ENCODE data around the gene LONP1. TPM values are rescaled to one million over a fixed set of nuclear protein-coding genes. Genes with fewer than 3 reads are reported as not detected.
"Not testable (repeated sequence)": the region's sequence is repeated elsewhere in the genome, so short reads cannot be mapped to it uniquely, and the experiment has no call there.

LONP1 gene
- total RNA-seq, 1 donor from 2014 or later: 30.7 TPM

DNA sequence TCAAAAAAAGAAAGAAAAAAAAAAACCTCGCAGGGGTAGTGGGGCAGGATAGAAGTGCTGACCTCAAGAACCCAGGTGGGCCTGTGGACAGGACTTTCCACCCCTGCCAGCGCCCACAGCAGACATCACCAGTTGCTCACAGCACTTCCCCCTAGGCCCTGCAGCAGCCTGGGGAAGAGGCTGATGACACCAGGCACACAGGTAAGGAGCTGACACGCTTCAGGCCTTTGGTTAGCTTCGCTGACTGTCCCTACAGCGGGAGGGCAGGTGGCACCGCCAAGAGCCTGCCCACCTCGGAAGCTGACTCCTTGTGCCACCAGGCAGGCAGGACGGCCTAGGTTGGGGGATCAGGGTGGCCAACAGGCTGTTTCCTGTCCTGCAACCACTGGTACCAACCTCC is 8.9 kb downstream of the LONP1 start:
- DNase-seq: no peak

DNA sequence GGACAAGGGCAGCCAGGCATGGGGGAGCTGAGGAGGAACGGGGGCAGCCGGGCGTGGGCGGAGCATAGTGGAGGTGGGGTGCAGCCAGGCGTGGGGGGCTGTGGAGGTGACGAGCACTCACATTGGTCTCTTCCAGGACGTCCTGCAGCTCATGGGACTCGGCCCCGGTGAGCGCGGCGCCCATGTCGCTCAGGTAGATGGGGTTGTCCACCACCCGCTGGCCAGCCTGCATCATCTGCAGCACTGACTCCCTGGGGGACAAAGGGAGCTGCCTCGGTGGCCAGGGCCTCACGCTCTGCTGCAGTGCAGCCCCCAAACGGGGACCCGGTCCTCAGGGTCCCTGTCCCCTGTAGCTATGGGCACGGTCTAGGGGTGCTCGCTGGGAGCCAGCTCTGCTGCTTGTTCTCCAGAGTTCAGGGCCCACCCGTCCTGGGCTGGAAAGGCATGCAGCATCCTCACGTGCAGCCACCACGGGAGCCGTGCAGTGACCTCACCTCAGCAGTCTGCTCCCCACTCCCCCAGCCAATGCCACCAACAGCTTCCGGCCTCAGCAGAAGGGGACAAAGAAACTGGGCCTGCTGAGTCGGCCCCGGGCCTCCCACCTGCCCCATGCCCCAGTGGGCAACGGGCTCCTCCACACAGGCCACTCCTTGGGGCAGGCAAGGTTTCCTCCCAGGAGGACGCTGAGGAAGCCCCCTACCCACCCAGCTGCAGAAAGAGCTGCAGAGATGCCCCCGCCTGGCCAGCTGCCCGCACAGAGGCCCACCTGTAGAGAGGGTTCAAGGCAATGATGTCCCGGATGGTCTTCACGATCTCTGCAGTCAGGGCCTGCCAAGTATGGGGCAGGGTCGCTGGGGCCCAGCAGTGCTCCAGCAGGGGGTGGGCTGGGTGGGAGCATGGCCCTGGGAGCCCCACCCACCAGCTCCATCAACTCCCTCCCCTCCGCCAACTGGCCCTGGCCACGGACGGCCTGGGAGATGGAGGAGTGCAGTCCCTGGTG is 12.1 kb downstream of the LONP1 start:
- DNase-seq: no peak

DNA sequence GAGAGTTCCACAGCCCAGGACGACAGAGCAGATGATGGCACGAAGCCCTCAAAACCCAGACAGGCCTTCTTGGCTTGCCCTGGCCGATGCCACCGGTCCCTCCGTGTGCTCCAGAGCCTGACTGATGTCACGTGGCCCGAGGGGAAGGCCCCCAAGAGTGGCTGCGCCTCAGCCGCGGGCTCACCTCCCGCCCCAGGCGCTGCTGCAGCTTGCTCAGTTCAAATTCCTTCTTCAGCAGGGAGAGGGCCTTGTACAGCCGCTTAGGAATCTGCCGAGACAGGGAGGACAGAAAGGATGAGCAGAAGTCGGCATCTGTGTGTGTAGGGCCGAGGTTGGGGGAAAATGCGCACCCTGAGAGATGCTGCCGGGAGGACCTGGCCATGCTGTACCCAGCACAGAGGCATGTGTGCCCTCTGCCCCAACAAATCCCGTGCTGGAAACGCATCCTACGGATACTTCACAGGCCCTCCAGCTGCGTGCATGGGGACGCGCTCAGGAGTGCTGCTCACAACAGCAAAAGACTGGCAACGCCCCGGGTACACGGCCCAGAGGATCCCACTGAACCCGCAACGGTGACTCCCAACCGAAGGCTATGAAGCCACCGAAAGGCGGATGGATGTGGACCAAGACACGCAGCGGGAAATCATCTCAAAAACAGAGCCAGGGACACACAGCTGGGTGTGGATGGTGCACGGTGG is 12.9 kb downstream of the LONP1 start:
- DNase-seq: no peak

DNA sequence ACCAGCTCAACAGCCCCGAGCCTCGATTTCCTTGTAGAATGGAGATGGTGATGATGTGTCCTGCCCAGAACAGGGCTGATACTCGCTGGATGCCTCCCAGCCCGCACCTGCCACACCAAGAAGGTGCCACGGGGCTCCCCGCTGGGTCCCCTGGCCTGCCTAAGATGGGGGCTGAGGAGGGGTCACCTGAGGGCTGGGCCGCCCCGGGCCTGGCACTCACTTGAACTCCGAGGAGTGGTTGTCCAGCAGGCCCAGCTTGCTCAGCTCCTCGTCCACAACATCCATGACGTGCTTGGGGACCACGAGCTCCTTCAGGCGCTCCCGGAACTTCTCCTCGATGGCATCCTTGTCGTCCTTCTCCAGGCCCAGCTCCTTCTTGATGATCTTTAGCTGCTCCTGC is 14.4 kb downstream of the LONP1 start:
- DNase-seq: no peak

DNA sequence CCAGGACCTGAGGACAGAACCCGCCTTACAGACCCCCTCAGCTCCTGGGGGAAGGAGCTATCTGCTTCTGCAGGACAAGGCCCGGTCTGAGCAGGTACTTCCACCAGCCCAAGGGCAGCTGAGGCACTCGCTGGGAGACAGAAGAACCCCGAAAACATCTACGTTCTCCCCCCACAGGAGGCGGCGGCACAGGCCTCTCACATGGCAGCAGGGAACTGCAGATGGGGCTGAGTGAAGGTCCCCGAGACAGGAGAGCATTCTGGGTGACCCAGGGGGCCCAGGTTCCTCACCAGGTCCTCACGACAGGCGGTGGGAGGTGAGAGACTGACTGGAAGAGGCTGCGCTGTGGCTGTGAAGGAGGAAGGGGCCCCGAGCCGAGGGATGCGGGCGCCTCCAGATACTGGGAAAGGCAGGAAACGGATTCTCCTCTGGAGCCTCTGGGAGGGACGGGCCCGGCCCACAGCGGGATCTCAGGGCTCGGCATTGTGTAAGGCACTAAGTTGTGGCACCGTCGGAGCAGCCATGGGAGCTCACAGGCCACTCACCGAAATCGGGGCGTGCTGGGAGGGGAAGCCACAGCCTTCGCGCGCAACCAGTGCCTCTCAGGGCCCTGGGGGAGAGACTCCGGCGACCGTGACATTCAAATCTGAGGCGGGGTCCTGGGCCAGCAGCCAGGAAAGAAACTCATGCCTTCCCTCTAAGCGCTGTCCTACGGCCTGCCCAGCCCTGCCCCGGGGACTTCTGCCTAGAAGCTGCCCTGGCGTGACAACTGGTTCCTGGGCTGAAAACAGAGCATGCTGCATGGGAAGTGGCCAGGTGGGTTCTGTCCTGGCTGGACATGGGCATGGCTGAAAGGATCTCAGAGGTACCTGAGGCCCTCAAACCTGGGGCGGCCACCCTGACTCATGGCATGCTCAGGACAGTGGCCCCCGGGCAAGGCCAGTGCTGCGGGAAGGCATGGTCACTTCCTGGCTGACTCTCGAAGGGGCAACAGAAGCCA is 15.8 kb downstream of the LONP1 start:
- DNase-seq: no peak

DNA sequence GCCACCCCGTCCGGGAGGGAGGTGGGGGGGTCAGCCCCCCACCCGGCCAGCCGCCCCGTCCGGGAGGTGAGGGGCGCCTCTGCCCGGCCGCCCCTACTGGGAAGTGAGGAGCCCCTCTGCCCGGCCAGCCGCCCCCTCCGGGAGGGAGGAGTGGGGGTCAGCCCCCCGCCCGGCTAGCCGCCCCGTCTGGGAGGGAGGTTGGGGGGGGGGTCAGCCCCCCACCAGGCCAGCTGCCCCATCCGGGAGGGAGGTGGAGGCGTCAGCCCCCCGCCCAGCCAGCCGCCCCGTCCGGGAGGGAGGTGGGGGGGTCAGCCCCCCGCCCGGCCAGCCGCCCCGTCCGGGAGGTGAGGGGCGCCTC is 17.9 kb downstream of the LONP1 start:
- not testable (repeated sequence) for DNase-seq

DNA sequence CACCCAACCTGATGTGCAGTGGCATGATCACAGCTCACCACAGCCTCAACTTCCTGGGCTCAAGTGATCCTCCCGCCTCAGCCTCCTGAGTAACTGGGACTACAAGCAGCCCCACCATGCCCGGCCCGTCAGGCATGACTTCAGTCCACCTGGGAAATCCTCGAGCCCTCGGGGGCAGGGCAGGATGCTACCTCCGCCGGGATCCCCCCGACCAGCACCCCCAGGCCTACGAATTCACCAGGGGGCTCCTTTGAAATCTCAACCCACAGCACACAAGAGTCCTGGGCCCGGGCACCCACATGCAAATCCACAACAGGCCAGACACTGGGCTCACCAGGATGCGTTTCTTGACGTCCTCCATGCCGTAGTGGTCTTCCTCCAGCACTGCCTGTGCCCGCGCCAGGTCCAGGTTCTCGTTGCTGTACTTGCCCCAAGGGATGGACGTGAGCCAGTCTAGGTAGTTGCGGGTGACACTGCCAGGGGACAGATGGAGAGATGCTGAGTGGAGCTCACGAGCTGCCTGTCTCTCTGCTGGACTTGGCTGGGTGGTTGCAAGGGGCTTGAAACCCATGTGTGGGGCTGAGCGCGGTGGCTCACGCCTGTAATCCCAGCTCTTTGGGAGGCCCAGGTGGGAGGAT is 19.4 kb downstream of the LONP1 start:
- DNase-seq: no peak

DNA sequence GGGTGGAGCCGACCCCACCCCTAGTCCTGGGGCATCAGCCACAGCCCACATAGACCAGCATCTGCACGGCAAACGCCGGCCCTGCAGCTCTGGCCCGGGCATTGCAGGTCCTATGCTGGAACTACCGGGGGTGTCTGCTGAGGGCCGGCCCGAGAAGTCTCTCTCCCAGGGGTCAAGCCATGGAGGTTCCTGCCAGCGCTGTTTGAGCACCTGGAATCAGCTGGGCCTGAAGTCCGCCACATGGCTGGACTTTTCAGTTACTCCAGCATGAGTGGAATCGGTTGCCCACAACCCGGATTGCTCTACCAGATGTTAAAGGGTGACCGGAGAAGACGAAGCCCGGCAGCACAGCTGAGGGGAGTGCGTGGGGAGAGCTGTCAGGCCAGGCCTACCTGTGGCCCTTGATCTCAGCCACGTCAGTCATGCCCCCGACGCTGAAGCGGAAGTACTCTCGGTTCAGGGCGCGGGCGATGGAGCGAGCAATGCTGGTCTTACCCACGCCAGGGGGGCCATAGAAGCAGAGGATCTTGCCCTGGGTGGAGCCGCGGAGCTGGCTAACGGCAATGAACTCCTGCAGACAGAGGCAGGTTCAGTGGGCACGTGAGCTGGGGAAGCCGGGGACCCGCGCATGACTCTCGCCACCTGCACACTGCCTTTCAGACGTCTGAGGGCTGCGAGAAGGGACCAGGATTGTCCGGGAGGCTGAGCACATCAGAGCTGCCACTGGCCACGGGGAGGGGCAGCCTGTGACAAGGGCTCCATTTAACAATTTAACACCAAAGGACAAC is 21.1 kb downstream of the LONP1 start:
- DNase-seq: no peak

DNA sequence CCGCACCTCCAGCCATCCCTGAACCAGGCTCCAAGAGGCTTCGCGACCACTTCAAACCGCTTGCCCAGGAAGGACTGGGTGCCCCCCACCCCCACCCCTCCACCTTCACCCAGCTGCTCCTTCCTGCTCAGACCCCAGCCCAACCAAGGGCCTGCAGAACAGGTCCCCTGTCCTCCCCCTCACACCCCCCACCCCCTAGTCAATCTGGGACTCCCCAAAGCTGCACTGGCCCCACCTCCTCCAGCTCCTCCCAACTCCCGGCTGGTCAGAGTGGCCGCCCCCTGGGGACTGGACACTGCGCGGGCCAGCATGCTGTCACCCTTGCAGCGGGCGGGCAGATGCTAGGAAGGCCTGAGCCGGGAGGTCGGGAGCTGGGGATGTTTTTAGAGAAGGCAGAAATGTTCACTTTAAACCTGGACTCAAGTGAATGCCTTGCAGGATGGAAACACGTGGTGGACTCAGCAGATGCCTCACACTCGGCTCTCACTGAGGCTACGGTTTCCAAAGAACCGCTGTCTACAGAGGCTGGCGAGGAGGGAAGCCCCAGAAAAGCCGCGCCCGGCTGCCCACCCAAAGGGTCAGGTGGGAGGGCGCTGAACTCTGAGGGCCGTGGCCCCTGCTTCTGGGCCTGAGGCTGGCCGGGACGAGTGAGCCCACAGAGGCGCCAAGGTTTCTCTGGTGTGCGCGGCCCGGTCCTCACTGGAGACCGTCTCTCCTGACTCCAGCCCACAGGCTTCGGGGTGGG is 21.9 kb downstream of the LONP1 start:
- DNase-seq: no peak

DNA sequence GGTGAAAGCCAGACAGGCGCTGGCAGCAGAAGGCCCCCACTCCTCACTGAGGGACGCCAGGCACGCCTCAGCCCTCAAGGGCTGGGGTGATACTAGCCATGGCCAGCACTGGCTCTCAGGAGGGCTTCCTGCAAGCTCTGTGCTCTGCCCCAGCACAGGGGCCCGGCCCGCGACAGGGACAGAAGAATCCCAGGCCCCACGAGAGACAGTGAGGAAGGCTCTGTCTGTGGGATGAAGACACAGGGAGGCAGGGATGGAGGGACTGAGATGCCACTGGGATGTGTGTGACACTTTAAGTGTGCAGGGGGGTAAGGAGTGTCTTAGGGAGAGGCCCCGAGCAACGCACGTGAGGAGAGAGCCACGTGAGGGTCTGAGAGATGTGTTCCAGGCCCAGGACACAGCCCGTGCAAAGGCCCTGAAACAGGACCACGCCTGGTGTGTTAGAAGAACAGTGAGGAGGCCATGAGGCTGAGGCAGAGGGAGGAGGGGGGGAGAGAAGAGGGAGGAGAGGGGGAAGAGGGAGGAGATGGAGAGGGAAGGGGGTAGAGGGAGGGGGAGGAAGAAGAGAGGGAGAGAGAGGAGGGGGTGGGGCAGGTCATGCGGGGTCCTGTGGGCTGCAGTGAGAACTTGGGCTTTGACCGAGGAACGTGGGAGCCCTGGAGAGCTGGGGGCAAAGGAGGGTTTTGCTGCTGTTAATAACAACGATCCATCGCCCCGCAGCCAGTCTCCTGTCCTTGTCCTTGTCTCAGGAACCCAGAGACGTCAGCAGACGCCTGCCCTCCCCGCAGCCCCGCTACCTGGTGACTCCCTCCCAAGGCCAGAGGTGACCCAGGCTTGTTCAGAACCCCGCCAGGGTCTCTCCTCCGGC is 22.7 kb downstream of the LONP1 start:
- no peak for DNase-seq

DNA sequence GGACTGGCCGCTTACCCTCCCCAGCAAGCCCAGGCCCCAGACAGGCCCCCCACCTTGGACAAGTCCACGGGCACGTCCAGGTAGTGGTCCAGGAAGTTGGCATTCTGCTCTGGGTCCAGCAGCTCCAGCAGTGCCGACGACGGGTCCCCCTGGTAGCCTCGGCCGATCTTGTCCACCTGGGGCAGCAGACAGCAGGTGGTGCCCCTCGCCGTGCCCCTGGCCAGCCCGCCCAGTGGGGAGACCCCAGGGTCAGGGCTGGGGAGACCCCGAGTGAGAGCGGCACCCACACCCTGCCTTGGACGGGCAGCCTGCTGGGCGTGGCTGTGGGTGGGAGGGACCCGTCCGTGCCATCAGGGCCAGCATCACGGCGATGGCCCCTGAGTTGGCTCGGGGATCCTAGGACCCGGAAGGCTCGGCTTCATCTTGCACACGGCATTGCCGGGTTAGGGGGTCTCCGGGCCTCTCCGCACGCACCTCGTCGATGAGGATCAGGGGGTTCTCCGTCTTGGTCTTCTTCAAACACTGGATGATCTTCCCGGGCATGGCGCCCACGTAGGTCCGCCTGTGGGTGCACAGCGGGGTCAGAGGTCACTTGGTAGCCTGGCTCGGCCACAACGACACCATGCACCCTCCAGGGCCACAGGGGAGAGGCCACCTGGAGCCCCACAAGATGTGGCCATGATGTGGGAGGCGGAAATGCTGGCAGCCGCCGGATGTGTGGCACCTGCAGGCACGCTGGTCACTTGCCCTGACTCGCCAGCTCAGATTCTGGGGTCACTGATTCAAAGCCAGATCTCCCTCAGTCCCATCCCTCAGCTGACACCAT is 23.5 kb downstream of the LONP1 start:
- no peak for DNase-seq

DNA sequence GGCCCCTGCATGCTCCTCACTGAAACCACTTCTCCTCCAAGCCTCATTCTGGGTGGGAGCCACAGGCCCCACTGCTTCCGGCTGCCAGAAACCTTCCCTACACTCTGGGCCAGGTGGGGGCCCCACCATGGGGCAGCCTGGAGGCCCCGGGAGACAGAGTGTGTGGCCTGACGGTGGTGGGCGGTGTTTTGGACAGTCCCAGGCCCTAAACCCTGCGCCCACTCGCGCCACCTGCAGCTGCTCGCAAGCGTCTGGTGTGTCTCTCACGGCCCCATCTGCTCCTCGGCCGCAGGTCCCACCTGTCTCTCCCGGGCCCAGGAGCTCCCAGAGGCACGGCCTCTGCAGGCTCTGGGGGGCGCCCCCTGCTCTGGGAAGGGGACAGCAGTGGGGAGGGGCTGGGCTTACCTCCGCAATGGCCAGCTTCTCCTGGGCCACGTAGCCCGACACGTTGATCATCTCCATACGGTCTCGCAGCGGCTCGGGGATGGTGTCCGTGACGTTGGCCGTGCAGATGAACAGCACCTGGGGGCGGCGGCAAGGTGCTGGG is 24.2 kb downstream of the LONP1 start:
- DNase-seq: no peak

DNA sequence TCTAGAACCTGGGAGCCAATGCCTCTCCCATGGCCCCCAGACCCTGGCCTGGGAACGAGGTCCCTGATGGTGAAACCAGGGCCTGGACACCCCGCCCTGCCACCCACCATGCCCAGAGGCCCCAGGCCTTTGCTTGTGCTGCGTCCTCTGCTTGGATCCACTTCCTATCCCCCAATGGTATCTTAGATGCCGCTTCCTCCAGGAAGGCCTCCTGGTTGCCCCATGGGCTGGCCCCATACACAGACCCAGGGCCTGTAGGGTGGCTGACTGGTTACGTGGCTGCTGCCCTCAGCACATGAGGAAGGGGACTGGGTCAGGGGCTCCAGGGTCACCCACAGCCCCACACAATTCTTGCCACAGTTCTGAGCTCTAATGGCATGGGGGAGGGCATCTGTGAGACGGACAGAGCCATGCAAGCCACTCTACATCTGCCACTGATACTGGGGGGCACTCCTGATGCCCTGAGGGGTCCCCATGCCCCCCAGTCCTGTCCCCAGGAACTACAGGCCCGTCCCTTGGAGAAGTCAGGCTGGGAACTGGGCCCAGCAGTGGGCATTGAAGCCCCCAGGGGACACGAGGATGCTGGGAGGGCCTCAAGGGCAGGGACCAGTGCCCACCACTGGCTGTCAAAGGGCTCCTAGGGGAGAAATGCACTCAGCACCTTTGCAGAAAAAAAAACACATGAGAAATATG is 24.8 kb downstream of the LONP1 start:
- no peak for DNase-seq

DNA sequence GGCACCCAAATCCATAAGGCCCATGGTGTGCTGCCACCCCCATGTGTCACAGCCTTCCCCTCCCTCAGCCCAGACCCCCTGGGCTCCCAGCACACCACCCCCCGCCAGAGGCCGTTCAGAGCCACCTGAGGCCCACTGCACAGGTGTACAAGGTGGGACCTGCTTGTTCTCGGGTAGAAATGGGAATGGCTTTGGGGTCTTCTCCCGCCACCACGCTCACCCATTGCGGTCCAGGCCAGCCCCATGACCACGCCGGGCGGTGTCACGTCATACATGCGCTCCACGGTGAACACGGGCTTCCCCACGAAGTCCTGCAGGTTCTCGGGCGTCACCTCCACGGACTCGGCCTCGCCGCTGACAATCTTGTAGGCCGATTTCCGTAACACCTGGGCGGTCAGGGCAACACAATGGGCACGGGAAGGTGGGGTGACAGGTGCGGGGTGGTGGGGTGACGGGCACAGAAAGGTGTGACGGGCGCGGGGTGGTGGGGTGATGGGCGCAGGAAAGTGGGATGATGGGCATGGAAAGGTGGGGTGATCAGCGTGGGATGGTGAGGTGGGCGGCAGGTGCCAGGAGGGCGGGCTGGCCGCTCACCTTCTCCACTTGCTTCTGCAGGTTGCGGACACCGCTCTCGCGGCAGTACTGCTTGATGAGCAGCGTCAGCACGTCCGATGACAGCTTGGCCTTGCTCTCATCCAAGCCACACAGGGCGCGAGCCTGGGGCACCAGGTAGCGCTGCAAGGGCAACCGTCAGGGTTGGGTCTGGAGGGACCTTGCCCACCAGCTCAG is 25.6 kb downstream of the LONP1 start:
- DNase-seq: no peak

DNA sequence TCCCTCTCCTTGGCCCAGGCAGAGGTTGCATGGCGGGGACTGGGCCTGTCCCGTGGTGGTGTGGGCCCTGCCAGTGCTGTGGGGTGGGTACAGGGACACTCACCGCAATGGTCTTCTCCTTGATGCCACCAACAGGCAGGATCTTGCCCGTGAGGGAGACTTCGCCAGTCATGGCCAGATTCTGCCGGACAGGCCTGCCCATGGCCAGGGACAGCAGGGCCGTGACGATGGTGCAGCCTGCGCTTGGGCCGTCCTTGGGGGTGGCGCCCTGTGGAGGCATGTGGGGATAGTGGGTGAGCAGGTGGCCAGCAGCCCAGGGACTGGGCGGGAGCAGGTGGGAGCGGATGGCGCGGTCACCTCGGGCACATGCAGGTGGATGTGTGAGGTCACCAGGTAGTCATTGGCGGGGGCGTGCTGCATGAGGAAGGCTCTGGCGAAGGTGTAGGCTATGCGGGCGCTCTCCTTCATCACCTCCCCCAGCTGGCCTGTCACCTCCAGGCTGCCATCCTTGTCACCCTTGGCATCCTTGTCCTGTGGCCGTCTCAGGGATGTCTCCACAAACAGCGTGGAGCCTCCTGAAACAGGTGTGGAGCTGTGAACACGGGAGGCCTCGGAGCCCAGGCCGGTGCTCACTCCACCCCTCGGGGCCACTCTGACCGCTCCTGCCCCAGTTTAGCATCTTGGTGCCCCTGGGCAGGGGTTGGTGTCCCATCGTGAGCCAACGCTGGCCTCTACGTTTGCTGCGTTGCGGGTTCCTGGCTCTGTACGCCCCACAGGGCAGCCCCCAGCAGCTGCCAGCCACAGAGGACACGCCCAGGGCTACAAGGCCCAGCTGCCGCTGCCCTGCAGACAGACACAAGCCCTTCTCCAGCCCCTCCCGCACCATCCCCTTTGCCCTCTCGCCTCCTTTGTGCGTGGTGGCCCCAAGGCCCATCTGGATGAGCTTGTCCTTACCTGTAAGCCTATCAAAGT is 26.5 kb downstream of the LONP1 start:
- DNase-seq: no peak
